Measurements from ENCODE around the gene ZNF346. TPM values are rescaled to one million over a fixed set of nuclear protein-coding genes. Genes with fewer than 3 reads are reported as not detected.

ZNF346 gene
- total and polyA plus RNA-seq, 2 of the 13 experiments (the other 11 are each of a cell fraction or from before 2014, with no cell fraction given), result 8.6 to 19.4 TPM

- TF ChIP-seq PRDM4 (CRISPR knock-in tag; IDR thresholded peaks at IDR 0.05; ENCODE audit: borderline replicate concordance) (no peak), ARID4A (CRISPR knock-in tag; IDR thresholded peaks at IDR 0.05; ENCODE audit: borderline replicate concordance) (peak; percentile 92), TRIM22 (IDR thresholded peaks at IDR 0.05) (no peak), DPF2 (CRISPR knock-in tag; IDR thresholded peaks at IDR 0.05; ENCODE audit: borderline replicate concordance, low read depth) (no peak), ZNF329 (CRISPR knock-in tag; IDR thresholded peaks at IDR 0.05; ENCODE audit: low read depth) (peak; percentile 93), ZNF709 (CRISPR knock-in tag; IDR thresholded peaks at IDR 0.05) (peak; percentile 84; the same call in 1 of the 2 replicates), ZNF687 (CRISPR knock-in tag; IDR thresholded peaks at IDR 0.05) (peak; percentile 94), CERS6 (CRISPR knock-in tag; IDR thresholded peaks at IDR 0.05) (no peak), ZSCAN5A (CRISPR knock-in tag; IDR thresholded peaks at IDR 0.05; ENCODE audit: borderline replicate concordance) (0 out of 2 replicates have a peak, but pooled peaks have one; percentile 80), NFKB2 (CRISPR knock-in tag; IDR thresholded peaks at IDR 0.05; ENCODE audit: borderline replicate concordance) (peak; percentile 43; the same call in 1 of the 2 replicates)
Observed at GRCh38 chr5:177086654-177087397, 64.3 kb downstream of the ZNF346 start, which contains the start of gene FGFR4 (continued).
